GM13976 (cell line): ENCODE measurements around the gene UTRN.

ENCODE experiments used
- DNase-seq: peaks from one replicate; pipeline ENCODE4 v3.0.0; 2012; ENCODE audit warnings: low spot score
- in situ Hi-C: fragments of 300-500 bp; cut with MboI; formaldehyde crosslinking; loops from one replicate; pipeline ENCODE4 v1.12.0; 2022; ENCODE audit warnings: low sequenced_read_pairs, mixed read lengths, inconsistent platforms; ENCODE audit not compliant: unreplicated experiment
- TF ChIP-seq, protein P1 (sequence below): IDR thresholded peaks from 2 replicates; pipeline ENCODE4 v1.5.1; 2012; ENCODE audit warnings: borderline replicate concordance, mild to moderate bottlenecking; ENCODE audit not compliant: insufficient read depth; ENCODE audit errors: extremely low read depth, missing control alignments, control extremely low read depth

The UTRN gene

GRCh38 chr6:144325232-144325631 is 40.1 kb downstream of the UTRN start:
- TF ChIP-seq, protein P1, sequence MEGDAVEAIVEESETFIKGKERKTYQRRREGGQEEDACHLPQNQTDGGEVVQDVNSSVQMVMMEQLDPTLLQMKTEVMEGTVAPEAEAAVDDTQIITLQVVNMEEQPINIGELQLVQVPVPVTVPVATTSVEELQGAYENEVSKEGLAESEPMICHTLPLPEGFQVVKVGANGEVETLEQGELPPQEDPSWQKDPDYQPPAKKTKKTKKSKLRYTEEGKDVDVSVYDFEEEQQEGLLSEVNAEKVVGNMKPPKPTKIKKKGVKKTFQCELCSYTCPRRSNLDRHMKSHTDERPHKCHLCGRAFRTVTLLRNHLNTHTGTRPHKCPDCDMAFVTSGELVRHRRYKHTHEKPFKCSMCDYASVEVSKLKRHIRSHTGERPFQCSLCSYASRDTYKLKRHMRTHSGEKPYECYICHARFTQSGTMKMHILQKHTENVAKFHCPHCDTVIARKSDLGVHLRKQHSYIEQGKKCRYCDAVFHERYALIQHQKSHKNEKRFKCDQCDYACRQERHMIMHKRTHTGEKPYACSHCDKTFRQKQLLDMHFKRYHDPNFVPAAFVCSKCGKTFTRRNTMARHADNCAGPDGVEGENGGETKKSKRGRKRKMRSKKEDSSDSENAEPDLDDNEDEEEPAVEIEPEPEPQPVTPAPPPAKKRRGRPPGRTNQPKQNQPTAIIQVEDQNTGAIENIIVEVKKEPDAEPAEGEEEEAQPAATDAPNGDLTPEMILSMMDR: no peak
- DNase-seq: no peak
- in situ Hi-C loops: no loop called here

DNA sequence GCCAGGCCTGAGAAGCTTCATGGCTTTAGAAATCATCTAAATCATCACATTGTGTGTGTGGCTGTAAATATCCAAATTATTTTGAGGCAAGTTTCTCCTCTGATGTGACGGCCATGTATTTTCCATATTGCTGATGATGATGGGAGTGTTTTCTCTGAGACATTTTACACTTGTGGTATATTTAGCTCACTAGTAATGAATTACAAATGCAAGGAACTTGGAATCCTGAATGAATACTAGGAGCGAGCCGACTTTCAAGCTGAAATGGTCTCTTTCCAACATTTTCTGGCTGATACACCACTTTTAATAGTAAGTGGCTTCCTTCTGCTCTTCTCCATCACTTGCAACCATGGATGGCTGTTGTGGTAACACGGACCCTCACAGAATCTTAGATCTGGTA is 41.3 kb downstream of the UTRN start:
- in situ Hi-C loops: no loop called here
- TF ChIP-seq, protein P1: no peak
- no peak for DNase-seq

DNA sequence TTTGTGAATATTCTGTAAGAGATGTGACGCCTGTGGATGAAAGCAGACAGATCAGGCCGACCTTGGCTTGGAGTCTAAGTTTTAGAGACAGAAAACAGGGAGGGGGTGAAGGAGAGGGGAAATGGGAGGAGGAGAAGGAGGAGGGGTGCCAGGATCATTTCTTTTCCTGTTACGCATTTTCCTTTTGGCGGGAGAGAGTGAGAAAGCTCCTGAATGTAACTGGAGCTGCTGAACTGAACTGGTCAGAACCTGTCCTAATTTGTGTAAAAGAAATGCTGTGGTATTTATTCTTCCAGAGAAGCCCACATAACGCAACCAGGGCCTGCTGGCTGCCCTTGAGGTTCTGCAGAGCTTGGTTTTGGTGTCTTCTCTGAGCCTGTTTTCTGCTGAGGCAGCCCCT is 41.9 kb downstream of the UTRN start:
- in situ Hi-C loops: no loop called here
- TF ChIP-seq, protein P1: no peak
- DNase-seq: no peak

DNA sequence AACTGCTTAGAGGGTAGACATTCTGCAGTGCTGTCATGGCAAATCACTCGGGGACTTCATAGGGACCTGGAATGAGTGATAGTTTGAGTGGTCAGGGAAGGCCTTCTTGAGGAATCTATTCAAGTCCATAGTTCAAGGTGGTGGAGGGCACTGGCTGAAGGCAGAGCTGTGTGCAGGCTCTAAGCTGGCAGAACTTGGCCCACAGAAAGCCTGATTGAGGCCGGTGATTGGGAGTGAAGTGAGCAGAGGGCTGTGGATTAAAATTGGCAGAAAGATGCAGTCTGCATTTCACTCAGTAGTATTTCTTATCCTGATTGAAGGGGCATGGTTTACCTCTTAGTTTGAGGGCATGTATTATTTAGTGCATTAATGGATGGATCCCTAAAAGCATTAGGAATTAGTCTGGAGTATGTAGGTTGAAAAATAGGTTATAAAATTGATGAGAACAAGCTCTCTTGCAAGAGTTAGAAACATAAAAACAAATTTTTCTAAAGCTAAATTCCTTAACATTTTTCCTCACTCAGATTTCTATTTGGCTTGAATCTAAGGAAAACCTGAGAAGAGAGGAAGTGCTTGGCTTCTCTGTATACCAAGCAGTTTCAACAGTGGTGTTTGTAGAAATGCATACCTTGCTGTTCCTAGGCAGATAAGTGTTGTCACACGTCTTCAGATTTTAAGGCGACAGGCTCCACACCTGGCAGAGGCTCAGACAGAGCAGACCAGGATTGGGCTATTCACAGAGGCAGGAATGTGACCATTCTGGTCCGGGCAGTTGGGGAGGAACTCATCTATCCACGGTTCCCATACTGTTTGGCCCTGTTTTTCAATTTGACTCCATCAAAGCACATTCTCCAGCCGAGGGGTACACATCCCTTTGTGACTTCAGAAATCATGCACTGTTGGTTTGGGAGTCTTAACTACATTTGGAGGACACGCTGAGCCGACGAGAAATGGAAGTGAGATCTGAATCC is 45.2 kb downstream of the UTRN start:
- DNase-seq: no peak

GRCh38 chr6:144331491-144331969 is 46.4 kb downstream of the UTRN start:
- DNase-seq: no peak
- in situ Hi-C loops: no loop called here
- TF ChIP-seq, protein P1: no peak

More for the DNA sequence above, 45.2 kb downstream of the UTRN start:
- in situ Hi-C loops: no loop called here
- TF ChIP-seq, protein P1: no peak

- in situ Hi-C loops: no loop called here
- TF ChIP-seq, protein P1: no peak
- DNase-seq: no peak
Observed at GRCh38 chr6:144332177-144332576, 47.0 kb downstream of the UTRN start.
